HG03558 (cell line): ENCODE results near the gene AHNAK.

Experiments
- ATAC-seq: cut with Tn5 transposase; IDR thresholded peaks from one replicate; pipeline ENCODE4 v1.9.1; 2021; ENCODE audit warnings: moderate number of reproducible peaks; ENCODE audit not compliant: unreplicated experiment; ENCODE audit errors: extremely low read depth

The AHNAK gene

DNA sequence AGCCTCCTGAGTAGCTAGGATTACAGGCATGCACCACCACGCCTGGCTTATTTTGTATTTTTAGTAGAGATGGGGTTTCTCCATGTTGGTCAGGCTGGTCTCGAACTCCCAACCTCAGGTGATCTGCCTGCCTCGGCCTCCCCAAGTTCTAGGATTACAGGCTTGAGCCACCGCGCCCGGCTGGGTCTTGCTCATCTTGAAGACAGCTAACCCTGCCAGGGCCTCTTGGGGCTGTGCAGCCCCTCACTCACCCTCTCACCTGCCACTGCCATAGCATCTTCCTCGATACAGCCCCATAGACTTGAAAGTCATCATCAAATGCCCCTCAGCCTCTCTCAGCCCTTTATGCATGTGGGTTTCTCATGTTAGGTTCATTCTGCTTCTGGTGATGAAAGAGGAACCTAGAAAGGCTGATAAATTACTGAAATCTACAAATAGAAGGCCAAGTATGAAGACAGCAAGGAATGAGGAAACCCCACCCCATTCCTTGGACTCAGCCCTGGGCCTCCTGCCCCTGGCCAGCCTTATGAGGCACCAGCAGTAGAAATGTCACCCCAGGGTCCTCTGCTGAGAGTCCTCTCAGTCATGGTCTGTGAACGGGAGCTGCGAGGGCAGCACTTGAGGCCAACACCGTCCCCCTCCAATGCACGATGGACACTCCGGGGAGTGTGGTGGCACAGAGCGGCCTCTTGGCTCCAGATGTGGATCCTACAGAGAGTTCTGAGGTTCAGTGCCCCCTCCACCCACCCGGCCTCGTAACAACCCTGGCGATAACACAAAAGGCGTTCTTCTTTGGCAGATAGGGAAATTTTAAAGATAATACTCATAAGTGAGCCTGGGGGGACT is 103.0 kb downstream of the AHNAK start:
- no peak for ATAC-seq

DNA sequence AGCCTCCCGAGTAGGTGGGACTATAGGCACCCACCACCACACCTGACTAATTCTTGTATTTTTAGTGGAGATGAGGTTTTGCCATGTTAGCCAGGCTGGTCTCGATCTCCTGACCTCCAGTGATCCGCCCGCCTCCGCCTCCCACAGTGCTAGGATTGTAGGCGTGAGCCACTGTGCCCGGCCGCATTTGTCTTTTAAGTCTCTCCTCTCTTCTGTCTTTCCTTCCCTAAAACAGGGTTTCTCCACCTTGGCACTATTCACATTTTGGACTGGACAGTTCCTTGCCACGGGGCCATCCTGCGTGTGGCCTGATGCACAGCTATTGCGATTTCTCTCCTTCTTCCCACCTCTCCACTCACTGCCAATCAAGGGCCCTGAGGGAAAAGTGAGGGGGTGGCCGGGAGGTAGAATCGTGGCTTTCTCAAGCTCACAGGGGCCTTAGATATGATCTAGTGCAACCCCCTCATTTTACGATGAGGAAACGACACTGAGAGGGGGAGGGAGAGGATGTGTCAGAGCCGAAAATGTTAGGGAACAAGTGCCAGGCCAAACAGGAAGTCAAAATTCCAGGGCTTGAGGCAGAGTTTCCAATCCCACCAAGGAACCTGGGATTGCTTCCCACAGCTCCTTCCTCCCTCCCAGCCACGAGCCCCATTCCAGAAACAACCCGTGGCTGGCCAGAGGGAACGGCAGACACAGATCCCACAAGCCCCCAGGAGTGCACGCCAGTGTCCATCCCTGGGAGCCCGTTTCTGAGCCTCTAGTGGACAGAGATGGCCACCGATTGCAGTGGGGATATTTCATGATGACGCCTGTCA is 106.6 kb downstream of the AHNAK start:
- ATAC-seq, result no peak

DNA sequence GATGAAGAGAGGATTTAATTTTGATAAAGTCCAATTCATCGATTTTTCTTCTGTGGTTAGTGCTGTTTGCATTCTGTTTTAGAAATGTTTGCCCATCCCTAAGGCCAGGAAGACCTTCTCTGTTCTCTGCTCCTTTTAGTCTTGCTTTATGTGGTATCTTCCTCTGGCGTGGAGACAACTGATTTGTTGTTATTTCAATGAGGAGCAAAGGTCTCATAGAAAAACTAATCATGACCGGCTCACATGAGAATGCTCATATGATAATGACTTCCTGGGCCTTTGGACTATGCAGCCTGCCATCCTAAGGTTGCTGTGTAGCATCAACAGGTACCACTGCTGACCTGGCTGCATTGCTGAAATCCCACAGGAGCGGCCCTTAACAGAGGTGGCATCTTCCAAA is 108.0 kb downstream of the AHNAK start:
- no peak for ATAC-seq

DNA sequence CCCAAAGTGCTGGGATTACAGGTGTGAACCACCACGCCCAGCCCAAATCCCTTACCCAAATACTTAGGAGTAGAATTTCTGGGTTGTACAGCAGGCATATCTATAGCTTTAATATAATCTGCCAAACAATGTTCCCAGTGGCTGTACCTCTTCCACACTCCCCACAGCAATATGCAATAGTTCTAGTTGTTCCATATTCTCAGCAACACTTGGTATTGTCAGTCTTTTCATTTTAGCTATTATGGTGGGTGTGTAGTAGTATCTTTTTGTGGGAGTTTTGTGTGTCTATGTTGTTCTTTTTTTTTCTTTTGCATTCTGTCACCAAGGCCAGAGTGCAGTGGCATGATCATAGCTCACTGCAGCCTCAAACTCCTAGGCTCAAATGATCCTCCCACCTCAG is 109.0 kb downstream of the AHNAK start:
- ATAC-seq, result no peak

DNA sequence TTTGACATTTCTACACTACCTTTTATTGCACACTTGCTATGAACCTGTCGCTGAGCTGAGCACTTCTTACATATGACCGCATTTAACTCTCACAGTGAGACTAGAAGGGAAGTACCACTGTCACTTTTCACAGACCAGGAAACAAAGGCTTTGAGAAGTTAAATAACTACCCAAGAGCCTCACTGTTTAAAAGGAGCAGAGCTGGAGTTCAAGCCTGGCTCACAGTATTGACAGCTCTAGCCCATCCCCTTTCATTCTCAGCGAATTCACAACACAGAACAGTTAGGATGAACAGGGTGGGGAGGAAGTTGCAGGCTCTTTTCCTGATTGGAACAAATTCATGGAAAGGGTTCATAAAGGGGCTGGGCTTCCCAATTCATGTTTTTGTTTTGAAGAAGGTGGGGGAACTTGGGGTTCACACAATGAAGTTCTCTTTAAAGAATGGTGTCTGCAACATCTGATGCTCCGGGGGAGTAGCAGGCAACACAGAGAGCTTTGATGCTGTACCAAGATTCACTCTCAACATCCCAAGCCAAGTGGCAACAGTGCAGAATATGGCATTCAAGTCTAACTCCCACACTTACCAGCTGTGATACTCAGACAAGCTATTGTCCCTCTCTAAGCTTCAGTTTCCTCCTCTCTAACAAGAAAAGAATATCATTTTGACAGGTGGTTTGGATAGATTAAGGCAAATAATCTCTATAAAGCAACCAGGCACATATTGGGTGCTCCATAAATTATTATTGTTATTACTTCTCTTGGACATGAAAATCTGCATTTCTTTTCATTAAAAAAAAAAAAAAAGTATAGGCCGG is 110.6 kb downstream of the AHNAK start:
- no peak for ATAC-seq

DNA sequence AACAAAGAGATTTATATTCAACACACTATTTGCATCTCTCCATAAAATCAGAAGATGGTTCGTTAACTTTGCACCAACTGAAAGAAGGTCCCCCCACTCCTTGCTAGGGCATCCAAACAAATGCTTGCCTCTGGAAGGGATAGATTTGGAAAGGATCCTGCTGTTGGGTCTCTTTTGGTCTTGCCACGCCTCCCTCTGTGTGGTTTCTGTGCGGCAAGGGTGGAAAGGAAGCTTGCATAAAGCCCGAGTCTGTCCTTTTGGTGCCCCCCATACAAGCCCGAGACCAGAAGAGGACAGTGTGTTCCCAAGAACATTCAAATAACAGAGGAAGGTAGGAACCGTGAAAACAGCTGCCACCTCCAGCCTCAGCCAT is 112.7 kb downstream of the AHNAK start:
- no peak for ATAC-seq

DNA sequence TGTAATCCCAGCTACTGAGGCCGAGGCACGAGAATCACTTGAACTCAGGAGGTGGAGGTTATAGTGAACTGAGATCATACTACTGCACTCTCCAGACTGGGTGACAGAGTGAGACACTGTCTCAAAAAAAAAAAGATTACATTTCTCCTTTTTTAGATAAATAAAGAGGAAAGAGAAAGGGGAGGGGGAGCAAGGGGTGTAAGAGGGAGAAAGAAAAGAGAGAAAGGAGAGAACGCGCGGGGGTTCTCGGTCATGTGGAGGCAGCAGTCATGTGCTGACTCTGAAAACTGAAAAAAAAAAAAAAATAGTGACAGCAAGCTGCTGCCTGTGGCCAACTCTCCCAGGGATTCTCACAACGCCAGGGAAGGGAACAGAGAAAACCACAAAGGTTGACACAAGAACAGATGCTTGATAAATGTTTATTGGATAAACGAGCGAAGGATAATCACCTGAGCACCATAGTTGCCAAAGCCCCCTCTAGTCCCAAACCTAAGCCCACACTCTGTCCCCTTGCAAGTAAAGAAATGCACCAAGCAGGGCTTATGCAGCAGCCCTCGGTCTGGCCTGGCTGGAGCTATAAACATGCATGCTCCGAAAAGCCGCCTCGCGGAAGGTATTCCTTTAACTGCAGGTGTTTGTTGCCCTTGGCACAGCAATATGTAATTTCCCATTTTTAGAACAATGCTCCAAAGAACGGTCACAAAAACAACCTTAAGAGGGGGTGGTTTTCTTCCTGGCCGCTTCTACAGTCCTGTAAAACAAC is 113.3 kb downstream of the AHNAK start:
- no peak for ATAC-seq

DNA sequence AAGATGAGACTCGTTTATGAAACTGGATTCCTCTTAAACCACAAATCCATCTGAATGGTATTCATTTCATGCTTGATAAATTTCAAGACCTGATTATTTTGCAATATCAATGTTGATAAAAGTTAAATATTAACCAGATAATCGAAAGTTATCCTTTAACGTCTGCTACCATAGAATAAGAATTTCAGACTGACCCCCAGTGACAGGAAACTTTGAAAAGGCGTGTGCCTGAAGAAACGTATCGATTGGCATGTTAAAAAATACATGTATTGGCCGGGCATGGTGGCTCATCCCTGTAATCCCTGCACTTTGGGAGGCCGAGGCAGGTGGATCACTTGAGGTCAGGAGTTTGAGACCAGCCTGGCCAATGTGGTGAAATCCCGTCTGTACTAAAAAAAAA is 113.9 kb downstream of the AHNAK start:
- ATAC-seq, result no peak

DNA sequence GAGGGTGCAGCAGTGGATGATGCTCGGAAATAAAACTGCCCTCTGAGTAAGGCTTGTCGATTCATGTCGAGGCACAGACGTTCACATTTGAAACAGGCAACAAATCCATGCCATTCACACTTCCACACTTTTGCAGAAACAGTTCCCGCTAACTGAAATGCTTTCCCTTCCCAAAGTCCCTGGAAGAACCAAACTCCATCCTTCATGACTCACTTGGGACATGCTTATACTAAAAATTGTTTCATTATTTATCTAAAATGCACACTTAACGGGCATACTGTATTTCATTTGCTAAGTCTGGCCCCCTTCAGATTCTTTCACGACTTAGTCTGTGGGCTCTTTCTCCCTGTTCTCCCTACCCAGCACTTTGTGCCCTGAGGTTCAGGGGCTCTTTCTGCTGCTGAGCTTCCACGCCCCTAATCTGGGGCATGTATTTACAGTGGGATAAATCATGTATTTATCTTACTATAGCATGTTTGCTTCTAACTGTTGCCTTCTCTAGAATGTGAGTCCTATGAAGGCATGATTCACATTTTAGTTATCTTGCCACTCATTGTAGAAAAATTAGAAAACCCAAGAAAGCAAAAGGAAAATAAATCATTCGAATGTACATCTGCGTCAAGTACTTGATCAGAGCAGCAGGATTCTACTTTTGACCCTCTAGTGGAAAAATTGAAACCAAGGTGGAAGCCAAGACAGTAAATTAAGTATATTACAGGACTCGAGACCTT is 115.3 kb downstream of the AHNAK start:
- no peak for ATAC-seq

DNA sequence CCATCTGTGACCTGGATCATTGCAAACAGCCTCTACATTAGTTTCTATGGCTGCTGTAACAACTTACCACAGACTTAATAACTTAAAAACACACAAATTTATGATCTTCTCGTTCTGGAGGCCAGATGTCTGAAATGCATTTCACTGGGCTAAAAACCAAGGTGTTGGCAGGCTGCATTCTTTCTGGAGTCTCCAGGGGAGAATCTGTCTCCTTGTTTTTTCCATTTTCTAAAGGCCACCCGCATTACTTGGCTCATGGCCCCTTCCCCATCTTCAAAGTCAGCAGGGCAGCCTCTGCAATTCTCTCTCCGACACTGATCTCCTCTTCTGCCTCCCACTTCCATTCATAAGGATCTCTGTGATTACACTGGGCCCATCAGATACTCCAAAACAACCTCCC is 116.2 kb downstream of the AHNAK start:
- no peak for ATAC-seq

DNA sequence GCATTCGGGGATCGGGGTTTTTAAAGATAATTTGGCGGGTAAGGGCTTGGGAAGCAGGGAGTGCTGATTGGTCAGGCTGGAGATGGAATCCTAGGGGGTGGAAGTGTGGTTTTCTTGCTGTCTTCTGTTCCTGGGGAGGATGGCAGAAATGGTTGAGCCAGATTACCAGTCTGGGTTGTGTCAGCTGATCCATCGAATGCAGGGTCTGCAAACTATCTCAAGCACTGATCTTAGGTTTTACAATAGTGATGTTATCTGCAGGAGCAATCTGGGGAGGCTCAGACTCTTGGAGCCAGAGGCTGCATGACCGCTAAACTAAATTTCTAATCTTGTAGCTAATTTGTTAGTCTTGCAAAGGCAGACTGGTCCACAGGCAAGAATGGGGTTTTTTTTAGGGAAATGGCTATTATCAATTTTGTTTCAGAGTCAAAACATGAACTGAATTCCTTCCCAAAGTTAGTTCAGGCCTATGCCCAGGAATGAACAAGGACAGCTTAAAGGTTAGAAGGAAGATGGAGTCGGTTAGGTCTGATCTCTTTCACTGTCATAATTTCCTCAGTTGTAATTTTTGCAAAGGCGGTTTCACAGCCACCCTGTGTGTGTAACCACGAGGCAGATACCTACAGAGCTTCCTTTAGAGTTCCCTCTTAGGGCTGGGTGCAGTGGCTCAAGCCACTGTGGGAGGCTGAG is 117.6 kb downstream of the AHNAK start:
- ATAC-seq, result no peak

DNA sequence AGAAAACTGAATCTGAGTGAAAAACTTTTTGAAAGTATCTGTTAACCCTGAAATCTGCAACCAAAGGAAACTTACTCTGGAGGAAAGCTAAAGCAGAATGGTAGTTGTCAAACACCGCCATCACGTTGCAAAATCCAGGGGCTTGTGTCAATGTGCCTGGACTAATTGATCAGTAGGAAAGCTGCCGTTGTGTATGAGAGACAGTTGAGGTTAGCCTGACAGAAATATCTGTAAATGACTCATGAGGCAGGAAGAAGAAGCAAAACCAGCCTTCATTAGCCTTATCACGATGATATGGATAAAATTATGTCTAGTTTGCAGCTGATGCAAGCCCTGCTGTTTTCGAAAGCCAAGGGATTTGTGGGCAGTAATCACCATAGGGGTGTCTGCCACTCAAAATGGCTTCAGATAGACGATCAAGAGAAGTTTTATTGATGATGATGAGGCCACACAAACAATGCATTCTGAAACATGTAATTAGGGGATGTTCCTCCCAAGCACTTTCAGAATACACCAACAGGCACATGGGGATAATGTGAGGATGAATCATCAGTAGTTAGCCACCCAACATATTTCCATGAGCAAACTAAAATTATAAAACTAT is 118.9 kb downstream of the AHNAK start:
- ATAC-seq, result no peak

DNA sequence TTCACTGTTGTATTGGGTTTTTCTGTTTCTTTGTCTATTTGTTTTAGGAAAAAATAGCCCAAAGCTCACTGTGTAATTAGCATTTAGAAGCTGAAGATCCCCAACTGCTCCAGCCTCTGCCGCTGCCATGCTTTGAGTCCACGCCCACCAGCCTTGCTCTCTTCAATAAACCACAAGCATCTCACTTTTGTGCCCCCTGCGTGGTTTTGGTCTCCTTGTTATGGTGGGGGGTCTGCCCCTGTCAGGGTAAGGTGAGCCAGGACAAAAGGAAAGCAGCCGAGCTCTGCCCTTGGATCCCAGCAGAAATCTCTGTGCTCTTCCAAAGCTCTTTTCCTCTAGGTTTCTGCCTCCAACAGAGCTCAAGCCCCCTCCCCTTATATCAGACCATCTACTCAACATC is 123.6 kb downstream of the AHNAK start:
- no peak for ATAC-seq

DNA sequence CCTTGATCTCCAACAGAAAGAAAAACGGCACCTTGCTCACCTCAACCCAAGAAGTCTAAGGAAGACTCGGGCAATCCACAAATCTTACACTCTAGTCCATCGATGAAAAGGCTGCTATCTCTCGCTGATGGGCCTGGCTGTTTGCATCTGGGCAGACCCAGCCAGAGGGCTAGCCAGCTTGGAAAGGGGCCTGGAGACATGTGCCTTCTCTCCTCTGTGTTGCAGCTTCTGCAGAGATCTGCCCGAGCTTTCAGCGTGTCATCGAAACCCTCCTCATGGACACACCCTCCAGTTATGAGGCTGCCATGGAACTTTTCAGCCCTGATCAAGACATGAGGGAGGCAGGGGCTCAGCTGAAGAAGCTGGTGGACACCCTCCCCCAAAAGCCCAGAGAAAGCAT is 124.6 kb downstream of the AHNAK start:
- no peak for ATAC-seq

DNA sequence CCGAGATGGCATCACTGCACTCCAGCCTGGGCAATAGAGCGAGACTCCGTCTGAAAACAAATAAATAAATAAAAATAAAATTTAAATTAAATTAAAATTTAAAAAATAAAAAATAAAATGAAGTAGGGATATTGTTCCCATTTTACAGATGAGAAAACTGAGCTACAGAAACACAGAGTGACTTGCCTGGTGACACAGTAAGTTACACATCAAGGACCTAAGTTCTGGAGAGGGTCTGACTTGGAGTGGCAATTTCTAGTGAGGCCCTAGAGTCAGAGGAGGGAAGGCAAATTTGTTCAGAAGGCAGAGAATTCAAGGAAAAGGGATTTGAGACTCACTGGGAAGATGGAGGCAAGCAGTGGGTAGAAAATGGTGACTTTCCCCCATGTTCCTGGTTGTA is 125.7 kb downstream of the AHNAK start:
- no peak for ATAC-seq

DNA sequence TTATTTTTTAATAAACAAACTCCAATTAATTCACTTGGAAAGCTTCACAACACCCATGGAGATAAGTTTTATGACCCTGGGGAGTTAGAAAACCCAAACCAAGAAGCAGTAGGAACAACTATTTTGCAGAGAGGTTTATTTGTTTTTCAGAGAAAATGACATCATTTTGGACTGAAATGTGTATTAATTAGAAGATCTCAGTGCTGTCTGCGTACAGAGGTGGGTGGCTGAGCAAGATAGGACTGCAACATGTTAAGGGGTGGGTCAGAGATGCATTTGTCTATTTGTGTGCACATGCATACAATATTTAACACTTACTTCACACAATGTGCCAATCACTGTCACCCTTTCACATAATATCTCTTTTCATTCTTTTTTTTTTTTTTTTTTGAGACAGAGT is 126.7 kb downstream of the AHNAK start:
- ATAC-seq, result no peak

DNA sequence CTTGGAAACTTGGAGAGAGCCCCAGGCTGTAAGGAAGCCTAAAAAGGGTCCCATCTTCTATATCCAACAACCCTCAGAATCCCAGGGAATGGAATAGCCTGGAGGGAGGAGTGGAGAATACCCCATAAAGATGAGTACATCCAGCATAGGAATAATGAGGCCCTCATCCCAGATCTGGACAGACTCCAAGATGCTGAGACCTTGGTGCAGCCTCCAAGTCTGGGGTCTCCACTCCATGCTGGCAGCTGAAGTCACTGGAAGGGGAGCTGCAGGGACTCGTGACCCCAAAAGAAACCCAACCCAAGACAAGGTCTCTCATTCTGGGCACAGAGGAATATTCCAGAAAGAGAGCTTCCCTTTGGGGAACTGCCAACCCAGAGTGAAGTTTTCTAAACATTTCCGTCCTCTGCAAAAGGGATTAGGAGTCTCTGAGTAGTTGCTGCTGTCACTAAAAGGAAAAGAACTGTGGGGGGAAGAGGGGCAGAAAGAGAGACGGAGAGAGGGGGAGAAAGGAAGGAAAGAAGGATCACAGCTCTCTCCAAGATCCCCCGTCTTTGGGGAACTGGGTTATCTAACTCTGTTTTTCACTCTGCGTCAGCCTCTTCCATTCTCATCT is 127.2 kb downstream of the AHNAK start:
- no peak for ATAC-seq

DNA sequence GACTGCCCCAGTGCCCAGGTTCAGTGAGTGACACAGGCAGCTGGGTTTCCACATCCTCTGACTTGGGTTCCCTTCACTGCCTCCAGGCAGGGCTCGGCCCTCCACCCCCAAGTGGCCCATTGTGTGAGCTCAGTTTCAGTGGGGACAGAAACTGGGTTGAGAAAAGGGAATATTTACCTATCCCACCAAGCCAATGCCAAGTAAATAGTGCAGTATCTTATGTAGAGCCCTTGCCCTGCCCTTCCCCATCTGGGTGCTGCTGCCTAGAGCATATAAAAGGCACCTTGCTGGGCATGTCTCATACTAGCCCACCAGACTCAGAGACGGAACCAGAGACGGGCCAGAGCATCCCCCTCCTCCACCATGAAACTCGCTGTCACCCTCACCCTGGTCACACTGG is 127.9 kb downstream of the AHNAK start, which contains the start of gene SCGB1A1:
Gene SCGB1A1, plus strand, starts transcription at position 301 of the 400 bp plus-strand sequence. Its CDS starts 63 bp downstream, at position 364.
- ATAC-seq, result no peak
